NCI-H226 (cell line): Measurements from ENCODE around the gene SERPINA9.
"Not testable (repeated sequence)": the region's sequence is repeated elsewhere in the genome, so short reads cannot be mapped to it uniquely, and the experiment has no call there.

Experiments used
- DNase-seq: peaks from one replicate; pipeline ENCODE4 v3.0.0-alpha.2; 2015

SERPINA9 gene

DNA sequence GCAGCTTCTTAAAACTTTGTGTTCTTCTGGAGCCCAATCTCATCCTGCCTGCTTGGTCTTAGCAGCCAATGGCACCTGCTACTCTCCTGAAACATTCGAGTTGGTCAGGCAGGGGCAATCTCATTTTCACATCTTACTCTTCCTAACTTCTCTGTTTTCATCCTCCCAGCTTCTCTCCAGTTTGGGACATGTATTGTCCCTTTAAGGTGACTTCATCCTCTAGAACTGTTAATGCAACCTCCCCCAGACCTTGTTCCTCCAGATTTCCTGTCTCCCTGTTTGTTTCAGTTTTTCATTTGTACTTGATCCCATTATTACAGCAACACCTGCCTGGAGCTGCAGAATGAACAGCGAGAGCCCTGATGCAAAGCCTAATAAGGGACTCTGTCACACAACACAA is 54.7 kb downstream of the SERPINA9 start:
- no peak for DNase-seq

DNA sequence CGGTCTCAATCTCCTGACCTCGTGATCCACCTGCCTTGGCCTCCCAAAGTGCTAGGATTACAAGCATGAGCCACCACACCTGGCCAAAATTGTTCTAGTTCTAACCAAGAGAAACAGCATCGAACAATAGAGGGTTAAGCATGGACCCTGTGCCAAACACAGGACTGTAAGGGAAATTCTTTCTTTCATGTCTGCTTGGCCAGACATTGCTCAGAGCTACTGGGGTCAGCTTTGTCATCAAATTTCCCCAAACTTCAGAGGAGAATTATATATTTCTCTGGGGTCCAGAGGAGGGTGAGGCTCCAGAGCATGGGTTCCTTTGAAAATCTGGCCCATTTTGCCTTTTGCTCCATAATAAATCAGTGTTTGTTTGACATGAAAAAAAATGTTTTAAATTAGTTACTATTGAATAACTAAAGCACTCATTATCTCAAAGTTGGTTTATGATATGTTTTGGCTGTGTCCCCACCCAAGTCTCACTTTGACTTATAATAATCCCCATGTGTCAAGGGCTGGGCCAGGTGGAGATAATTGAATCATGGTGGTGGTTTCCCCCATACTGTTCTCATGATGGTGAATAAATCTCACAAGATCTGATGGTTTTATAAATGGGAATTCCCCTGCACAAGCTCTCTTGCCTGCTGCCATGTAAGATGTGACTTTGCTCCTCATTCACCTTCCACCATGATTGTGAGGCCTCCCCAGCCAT is 58.3 kb downstream of the SERPINA9 start:
- not testable (repeated sequence) for DNase-seq
